OCI-LY1 (cell line): Measurements from ENCODE around the gene RPTN.

Experiments used
- H2AFZ ChIP-seq: fragments of 200-600 bp; sonication (generic), shearing (Covaris generic); 2 replicates; pipeline ENCODE4 v1.6.0; 2014; ENCODE audit warnings: antibody characterized with exemption, mild to moderate bottlenecking, low read length
- H3F3A ChIP-seq: fragments of 200-600 bp; sonication (generic), shearing (Covaris generic); 2 replicates; pipeline ENCODE4 v1.6.0; 2014; ENCODE audit warnings: mild to moderate bottlenecking, antibody characterized with exemption, low read length, moderate library complexity; ENCODE audit not compliant: insufficient read depth
- H3K27ac ChIP-seq: fragments of 200-600 bp; sonication (generic); 2 replicates; pipeline ENCODE4 v1.5.1; 2014; ENCODE audit warnings: low read length, mixed run types, mild to moderate bottlenecking, low read depth; ENCODE audit not compliant: poor library complexity, severe bottlenecking
- H3K27me3 ChIP-seq: fragments of 200-600 bp; sonication (generic); 2 replicates; pipeline ENCODE4 v1.6.0; 2014; ENCODE audit warnings: antibody characterized with exemption, mild to moderate bottlenecking, low read length, moderate library complexity; ENCODE audit not compliant: insufficient read depth
- H3K36me3 ChIP-seq: fragments of 200-600 bp; sonication (generic); 2 replicates; pipeline ENCODE4 v1.6.1; 2014; ENCODE audit warnings: mild to moderate bottlenecking, antibody characterized with exemption, low read length, moderate library complexity, mixed read lengths; ENCODE audit not compliant: insufficient read depth
- H3K4me1 ChIP-seq: fragments of 200-600 bp; sonication (generic); 2 replicates; pipeline ENCODE4 v1.5.1; 2014; ENCODE audit warnings: mild to moderate bottlenecking, low read length, moderate library complexity; ENCODE audit not compliant: insufficient read depth, severe bottlenecking
- H3K4me2 ChIP-seq: fragments of 200-600 bp; sonication (generic), shearing (Covaris generic); 2 replicates; pipeline ENCODE4 v1.6.1; 2014; ENCODE audit warnings: low read length
- H3K4me3 ChIP-seq: fragments of 200-600 bp; sonication (generic); 2 replicates; pipeline ENCODE4 v1.5.1; 2014; ENCODE audit warnings: low read length, low read depth, mild to moderate bottlenecking, mixed read lengths; ENCODE audit not compliant: poor library complexity, severe bottlenecking
- H3K79me2 ChIP-seq: fragments of 200-600 bp; shearing (Covaris generic); 2 replicates; pipeline ENCODE4 v1.6.1; 2016; ENCODE audit warnings: mixed run types, low read length, mixed read lengths; ENCODE audit not compliant: insufficient read depth
- H3K9ac ChIP-seq: fragments of 200-600 bp; sonication (generic), shearing (Covaris generic); 2 replicates; pipeline ENCODE4 v1.6.1; 2014; ENCODE audit warnings: mild to moderate bottlenecking, low read length, mixed read lengths
- H3K9me2 ChIP-seq: fragments of 200-600 bp; sonication (generic), shearing (Covaris generic); 2 replicates; pipeline ENCODE4 v1.6.1; 2014; ENCODE audit warnings: low read depth, mild to moderate bottlenecking, low read length, mixed read lengths
- H3K9me3 ChIP-seq: fragments of 200-600 bp; shearing (Covaris generic); 2 replicates; pipeline ENCODE4 v1.6.1; 2014; ENCODE audit warnings: low read length, mixed read lengths
- H4K20me1 ChIP-seq: fragments of 200-600 bp; sonication (generic), shearing (Covaris generic); 2 replicates; pipeline ENCODE4 v1.6.0; 2016; ENCODE audit warnings: mild to moderate bottlenecking, low read length; ENCODE audit not compliant: insufficient read depth
- EZH2 ChIP-seq: fragments of 200-600 bp; sonication (generic), shearing (Covaris generic); IDR thresholded peaks from 2 replicates; pipeline ENCODE4 v1.8.0; 2017; ENCODE audit warnings: borderline replicate concordance, mixed run types, mild to moderate bottlenecking, antibody characterized with exemption, low read length, moderate library complexity, mixed read lengths
- TF ChIP-seq, protein P1 (sequence below): fragments of 200-600 bp; sonication (generic), shearing (Covaris generic); IDR thresholded peaks from 2 replicates; pipeline ENCODE4 v1.5.1; 2017; ENCODE audit warnings: mild to moderate bottlenecking, antibody characterized with exemption, low read length, moderate library complexity, mixed read lengths

RPTN gene

DNA sequence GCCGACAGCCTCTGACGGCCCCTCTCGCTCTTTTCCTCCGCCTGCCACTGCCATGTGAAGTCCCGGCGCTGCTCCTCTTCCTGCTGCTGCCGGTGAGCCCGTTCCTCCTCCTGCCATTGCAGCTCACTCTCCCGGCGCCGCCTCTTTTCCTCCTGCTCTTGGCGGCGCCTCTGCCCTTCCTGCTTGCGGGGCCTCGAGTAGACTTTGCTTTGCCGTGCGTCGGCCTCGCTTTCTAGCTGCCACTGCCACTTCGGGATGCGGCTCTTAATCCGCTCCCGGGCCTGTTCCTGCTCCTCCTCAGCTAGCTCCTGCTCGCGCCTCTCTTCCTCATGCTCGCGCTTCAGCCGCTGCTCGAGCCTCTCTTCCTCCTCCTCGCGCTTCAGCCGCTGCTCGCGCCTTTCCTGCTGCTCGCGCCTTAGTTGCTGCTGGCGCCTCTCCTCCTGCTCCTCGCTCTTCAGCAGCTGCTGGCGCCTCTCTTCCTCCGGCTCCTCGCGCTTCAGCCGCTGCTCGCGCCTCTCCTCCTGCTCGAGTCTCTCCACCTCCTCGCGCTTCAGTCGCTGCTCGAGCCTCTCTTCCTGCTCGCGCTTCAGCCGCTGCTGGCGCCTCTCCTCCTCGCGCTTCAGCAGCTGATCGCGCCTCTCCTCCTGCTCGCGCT, 48.0 kb downstream of the RPTN start:
- Histone ChIP-seq H3K9ac (no peak overlapping the region), H3K36me3 (no peaks in the 10 kb centered on the region), H3K4me3 (no peak overlapping the region), H3K9me3 (no peaks in the 10 kb centered on the region), H3K4me1 (no peaks in the 10 kb centered on the region), H3F3A (no peaks in the 10 kb centered on the region), H3K27me3 (no peaks in the 10 kb centered on the region), H3K79me2 (no peaks in the 10 kb centered on the region), H4K20me1 (no peaks in the 10 kb centered on the region), H3K9me2 (no peaks in the 10 kb centered on the region), H2AFZ (no peak overlapping the region), H3K4me2 (no peak overlapping the region), H3K27ac (no peak overlapping the region)
- no peak for TF ChIP-seq EZH2
- TF ChIP-seq, protein P1, sequence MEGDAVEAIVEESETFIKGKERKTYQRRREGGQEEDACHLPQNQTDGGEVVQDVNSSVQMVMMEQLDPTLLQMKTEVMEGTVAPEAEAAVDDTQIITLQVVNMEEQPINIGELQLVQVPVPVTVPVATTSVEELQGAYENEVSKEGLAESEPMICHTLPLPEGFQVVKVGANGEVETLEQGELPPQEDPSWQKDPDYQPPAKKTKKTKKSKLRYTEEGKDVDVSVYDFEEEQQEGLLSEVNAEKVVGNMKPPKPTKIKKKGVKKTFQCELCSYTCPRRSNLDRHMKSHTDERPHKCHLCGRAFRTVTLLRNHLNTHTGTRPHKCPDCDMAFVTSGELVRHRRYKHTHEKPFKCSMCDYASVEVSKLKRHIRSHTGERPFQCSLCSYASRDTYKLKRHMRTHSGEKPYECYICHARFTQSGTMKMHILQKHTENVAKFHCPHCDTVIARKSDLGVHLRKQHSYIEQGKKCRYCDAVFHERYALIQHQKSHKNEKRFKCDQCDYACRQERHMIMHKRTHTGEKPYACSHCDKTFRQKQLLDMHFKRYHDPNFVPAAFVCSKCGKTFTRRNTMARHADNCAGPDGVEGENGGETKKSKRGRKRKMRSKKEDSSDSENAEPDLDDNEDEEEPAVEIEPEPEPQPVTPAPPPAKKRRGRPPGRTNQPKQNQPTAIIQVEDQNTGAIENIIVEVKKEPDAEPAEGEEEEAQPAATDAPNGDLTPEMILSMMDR, result no peak

DNA sequence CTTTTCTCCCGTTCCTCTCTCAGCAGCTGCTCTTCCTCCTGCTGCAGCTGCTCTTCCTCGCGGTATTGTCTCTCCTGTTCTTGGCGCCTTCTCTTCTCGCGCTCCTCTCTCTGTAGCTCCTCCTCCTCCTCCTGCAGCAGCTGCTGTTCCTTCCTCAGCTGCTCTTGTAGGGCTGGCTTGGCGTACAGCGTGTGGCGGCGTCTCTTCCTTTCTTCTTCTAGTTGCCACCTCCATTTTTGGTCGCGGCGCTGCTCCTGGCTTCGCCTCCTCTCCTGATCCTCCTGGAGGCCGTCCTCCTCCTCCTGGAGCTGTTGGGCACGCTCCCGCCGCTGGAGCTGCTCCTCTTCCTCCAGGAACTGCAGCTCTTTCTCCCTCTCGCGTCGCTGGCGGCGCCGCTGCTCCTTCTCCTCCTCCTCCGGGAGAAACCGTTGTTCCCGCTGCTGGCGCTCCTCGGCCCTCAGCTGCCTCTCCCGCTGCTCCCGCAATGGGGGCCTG, 48.6 kb downstream of the RPTN start:
- Histone ChIP-seq H4K20me1 (no peaks in the 10 kb centered on the region), H2AFZ (no peak overlapping the region), H3F3A (no peaks in the 10 kb centered on the region), H3K36me3 (no peaks in the 10 kb centered on the region), H3K9me2 (no peaks in the 10 kb centered on the region), H3K79me2 (no peaks in the 10 kb centered on the region), H3K4me1 (no peaks in the 10 kb centered on the region), H3K4me2 (no peak overlapping the region), H3K9ac (no peak overlapping the region), H3K27me3 (no peaks in the 10 kb centered on the region), H3K27ac (no peak overlapping the region), H3K4me3 (no peak overlapping the region), H3K9me3 (no peaks in the 10 kb centered on the region)
- no peak for TF ChIP-seq EZH2
- TF ChIP-seq, protein P1, result no peak

DNA sequence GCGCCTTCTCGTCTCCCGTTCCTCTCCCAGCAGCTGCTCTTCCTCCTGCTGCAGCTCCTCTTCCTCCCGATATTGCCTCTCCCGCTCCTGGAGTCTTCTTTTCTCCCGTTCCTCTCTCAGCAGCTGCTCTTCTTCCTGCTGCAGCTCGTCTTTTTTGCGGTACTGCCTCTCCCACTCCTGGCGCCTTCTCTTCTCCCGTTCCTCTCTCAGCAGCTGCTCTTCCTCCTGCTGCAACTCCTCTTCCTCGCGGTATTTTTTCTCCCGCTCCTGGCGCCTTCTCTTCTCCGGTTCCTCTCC, 49.1 kb downstream of the RPTN start:
- no peak overlapping the region for H3K4me2 ChIP-seq
- no peaks in the 10 kb centered on the region for H3K9me3 ChIP-seq
- H3K27me3 ChIP-seq, result no peaks in the 10 kb centered on the region

More for the DNA sequence above, 49.1 kb downstream of the RPTN start:
- Histone ChIP-seq H3K9ac (no peak overlapping the region), H3F3A (no peaks in the 10 kb centered on the region), H4K20me1 (no peaks in the 10 kb centered on the region), H3K79me2 (no peaks in the 10 kb centered on the region), H3K4me3 (no peak overlapping the region), H3K4me1 (no peaks in the 10 kb centered on the region), H3K36me3 (no peaks in the 10 kb centered on the region), H3K27ac (no peak overlapping the region), H2AFZ (no peak overlapping the region), H3K9me2 (no peaks in the 10 kb centered on the region)
- TF ChIP-seq EZH2, result no peak
- TF ChIP-seq, protein P1, result no peak
